GM19324 (cell line): ENCODE measurements around the gene PNLIPRP2.

ENCODE experiments used
- ATAC-seq: cut with Tn5 transposase; IDR thresholded peaks from one replicate; pipeline ENCODE4 v1.9.1; 2021; ENCODE audit warnings: mild to moderate bottlenecking, moderate library complexity; ENCODE audit not compliant: unreplicated experiment, low FRiP score

Gene PNLIPRP2

GRCh38 chr10:116612107-116612769, 8.5 kb upstream of the PNLIPRP2 start:
- ATAC-seq = no peak

GRCh38 chr10:116613471-116613870, 7.3 kb upstream of the PNLIPRP2 start:
- no peak for ATAC-seq

DNA sequence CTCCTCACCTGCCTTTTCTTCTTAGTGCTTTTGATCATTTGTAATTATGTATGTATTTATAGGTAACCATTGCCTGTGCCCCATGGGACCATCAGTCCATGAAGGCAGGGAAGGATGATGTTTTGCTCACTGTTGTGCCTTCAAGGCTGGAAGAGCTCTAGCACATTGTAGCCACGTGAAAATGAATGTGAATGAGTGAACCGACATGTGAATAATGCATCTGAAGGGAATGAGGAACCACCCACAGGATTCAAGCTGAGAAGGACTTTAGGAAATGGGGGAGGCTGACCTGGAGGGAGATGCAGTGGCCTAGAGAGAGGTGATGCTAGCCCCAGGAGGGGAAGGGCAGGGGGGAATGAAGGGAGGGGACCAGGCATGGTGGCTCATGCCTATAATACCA, 6.0 kb upstream of the PNLIPRP2 start:
- no peak for ATAC-seq

DNA sequence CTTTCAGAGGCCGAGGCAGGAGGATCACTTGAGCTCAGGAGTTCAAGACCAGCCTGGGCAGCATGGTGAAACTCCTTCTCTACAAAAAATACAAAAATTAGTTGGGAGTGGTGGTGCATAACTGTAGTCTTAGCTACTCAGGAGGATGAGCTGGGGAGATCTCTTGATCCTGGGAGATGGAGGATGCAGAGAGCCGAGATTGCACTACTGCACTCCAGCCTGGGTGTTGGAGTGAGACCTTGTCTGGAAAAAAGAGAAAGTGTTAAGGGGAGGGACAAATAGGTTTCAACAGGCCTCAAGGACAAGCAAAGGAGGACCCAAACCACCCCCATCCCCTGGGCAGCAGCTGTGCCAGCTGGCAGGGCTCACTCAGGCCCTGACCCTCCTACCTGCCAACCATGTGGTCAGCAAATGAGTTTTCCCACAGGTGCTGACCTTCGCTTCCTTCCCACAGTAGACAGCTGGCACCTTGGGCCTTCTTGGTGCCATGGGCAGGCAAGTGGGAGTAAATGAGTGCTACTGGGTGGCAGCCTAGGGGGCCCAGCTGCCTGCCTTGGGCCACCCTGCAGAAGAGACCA, 5.5 kb upstream of the PNLIPRP2 start:
- ATAC-seq = no peak

- no peak for ATAC-seq
These were observed 723 bp downstream of the PNLIPRP2 start for GRCh38 chr10:116621476-116621875.

DNA sequence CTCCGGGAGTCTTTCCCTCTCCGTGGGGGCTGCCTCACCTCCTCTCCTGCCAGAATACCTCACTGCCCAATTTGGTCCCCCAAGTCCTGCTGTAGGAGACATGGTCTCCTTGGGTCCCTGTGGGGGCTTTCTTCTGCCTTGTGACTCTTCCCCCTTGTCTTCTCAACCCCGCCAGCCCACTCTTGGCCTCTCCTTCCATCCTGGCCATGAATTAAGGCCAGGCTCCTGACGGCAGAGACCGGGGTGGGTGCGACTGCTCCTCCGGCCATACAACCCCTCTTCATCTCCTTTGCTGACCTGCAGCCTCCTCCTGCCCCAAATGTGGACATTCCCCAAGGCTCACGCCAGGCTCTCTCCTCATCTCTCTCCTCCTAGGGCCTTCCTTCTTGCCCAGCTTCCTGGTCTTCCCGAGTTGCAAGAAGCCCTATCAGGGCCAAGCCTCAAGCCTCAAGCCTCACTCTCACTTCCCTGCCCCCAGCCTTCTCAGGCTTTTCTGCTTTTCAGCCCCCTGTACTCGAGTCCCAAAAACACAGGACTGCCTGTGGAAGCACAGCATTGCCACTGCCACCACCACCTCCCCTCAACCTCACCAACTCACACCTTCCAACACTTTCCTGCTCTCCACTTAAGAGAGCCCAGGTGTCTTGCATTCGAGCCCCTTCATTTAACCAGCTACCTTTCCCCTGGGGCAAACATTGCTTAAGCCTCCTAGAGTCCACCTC, 1.3 kb downstream of the PNLIPRP2 start:
- ATAC-seq = no peak

DNA sequence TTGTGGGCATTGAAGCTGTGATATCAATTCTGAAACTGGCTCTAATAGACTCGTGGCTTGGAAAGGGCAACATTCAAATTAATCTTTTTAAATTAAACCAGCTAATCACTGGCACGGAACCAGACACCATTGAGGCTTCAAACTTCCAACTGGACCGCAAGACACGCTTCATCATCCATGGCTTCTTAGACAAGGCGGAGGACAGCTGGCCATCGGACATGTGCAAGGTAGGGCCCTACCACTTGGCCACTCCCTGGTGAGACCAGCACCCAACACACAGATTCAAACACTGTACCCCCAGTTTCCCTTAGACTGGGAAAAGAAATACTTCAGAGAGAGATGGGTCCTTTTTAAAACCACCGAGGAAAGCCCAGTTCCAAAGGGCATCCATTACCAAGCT, 5.1 kb downstream of the PNLIPRP2 start:
- ATAC-seq = no peak

DNA sequence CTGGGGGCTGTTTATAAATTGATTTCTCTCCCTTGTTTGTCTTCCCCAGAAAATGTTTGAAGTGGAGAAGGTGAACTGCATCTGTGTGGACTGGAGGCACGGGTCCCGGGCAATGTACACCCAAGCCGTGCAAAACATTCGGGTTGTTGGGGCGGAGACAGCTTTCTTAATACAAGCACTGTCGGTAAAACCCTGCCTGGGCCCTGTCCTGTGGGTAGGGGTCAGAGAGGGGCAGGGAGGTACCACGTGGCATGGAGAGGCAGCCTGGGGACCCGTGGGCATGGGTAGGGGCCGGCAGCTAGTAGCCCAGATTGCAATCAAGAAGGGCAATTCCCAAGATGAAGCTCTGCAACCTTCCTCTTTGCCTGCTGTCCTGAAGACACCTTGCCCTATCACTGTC, 6.1 kb downstream of the PNLIPRP2 start:
- ATAC-seq = no peak

GRCh38 chr10:116627386-116627933, 6.7 kb downstream of the PNLIPRP2 start:
- no peak for ATAC-seq

GRCh38 chr10:116629340-116629739, 8.6 kb downstream of the PNLIPRP2 start:
- ATAC-seq = no peak

GRCh38 chr10:116630020-116630419, 9.3 kb downstream of the PNLIPRP2 start:
- ATAC-seq = no peak

DNA sequence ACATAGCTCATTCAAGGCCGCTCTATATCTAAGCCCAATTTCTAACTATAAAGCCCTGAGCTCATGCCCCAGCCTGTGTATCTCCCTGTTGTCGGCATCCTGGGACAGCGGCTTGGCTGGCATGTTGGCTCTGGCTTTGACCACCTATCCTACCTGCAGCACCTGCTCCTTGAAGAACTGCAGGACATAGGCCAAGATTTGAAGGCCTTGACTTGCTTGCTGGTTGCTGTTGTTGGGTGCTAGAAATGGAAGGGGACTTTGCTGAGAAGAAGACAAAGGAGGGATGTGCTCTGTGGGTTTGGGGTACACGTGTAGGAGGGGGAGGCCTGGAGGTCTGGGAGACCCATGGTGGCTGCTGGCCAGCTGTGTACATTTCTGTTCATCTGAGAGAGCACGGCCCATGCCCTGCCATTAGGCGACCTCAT, 11.1 kb downstream of the PNLIPRP2 start:
- ATAC-seq = no peak

DNA sequence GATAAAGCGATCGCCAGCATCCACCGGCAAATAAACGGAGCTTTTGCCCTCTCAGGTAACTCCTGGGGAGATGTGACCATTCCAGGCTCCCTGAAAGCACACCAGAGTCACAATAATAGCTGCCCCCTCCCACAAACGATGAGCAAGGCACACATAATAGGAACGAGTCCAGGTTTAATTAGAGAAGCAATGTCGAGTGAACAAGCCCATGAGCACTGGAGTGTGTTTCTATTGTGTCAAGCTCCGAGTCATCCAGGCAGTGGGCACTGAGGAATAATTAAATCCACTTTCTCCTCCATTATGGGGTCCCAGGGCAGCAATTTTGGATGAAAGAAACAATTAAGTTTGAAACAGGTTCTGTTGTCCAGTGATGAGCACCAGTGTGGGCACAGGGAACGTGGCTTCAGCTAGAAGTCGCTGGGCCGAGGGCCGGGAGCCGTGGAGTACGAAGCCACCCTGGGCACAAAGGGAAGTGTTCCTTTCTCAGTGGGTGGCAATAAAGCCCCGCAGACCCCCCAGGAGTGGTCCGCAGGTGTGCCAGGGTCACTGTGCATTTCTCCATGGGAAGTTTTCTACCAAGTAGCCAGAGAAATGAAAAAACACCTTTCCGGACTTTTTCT, 12.0 kb downstream of the PNLIPRP2 start:
- no peak for ATAC-seq

GRCh38 chr10:116633216-116633600, 12.5 kb downstream of the PNLIPRP2 start:
- ATAC-seq = no peak

DNA sequence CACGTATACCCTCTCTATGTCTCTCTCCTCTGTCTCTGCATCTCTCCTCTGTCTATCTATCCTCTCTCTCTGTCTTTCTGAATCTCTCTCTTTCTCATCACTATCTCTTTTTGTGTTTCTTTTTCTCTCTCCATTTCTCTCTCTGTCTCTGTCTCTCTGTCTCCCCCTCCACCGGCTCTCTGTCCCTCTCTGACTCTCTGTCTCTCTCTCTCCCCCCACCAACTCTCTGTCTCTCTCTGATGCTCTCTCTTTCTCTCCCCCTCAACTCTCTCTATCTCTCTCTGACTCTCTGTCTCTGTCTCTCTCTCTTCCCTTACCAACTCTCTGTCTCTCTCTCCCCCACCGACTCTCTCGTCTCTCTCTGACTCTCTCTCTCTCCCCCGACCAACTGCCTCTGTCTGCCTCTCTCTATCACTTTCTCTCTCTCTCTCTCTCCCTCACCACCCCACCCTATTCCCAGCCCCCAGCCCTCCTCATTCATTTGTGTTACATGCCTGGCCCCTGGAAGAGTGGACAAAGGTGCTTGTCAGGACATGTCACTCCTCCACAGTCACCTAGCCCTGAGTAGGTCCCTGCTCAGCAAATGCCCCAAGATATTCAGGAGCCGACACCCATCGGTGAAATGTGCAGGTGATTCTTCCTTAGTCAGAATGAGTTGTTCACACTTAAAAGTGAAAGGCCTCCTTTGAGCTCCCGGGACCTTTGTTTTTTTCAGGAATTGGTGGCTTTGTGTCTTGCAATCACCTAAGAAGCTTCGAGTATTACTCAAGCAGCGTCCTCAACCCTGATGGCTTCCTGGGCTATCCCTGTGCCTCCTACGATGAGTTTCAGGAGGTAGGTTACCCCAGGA, 13.6 kb downstream of the PNLIPRP2 start:
- ATAC-seq = no peak

GRCh38 chr10:116636385-116636784, 15.6 kb downstream of the PNLIPRP2 start:
- no peak for ATAC-seq

GRCh38 chr10:116636976-116637375, 16.2 kb downstream of the PNLIPRP2 start:
- no peak for ATAC-seq

DNA sequence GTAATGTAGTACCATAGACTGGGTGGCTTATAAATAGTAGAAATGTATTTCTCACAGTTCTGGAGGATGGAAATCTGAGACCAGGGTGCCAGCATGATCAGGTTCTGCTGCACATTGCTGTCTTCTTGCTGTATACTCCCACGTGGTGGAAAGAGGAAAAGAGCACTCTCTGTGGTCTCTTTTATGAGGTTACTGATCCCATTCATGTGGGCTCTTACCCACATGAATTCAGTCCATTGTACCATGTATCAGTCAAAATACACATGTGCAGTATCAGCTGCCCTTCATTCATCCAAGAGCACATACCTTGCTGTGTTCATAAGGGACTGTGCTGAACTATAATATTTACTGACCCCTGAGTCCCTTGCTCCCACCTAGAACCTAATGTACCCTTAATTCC, 17.1 kb downstream of the PNLIPRP2 start:
- no peak for ATAC-seq

- no peak for ATAC-seq
These were observed 25.7 kb downstream of the PNLIPRP2 start for GRCh38 chr10:116646502-116646901.

- no peak for ATAC-seq
These were observed 28.1 kb downstream of the PNLIPRP2 start for GRCh38 chr10:116648903-116649302.
